ENCODE measurements around the gene PSMD7.

- no peak for TF ChIP-seq CTCF (IDR thresholded peaks at IDR 0.05)
- TF ChIP-seq EZH2 (IDR thresholded peaks at IDR 0.05; ENCODE audit: borderline replicate concordance, insufficient read depth, low read depth, low read length, poor library complexity, severe bottlenecking): no peak
Measured at GRCh38 chr16:74264811-74265210, 31.8 kb upstream of the PSMD7 start.

Data from B cell (primary cell).